Measurements from ENCODE around the gene SGCG.

The SGCG gene

DNA sequence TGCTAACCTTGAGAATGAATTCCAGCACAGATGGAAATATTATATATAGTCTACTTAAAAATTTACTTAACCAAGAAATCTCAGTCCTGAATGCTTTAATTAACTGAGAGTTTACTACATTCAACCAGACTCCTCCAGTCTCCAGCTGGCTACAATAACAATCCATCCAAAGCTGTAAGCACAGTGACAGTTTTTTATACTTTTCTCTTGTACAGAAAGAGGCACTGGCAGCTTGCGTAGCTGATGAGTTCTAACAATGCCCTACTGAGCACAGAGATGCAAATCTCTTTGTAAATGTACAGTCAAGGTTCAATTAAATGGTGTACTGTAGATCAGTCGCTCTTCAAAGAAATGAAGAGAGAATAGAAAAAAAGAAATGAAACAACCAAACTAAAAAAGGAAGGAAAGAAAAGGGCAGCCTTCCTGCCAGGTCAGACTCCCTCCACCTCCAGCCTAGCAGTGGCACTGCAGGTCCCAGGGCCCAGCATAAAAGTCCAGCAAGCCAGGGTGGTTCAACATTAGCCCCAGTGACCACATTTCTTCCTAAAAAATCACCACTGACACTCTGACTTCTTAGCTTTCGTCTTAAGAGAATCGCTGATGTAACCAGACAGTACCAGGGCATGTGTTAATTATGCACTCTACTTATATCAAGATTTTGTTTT, 164.3 kb downstream of the SGCG start:
- no peak for FAIRE-seq

DNA sequence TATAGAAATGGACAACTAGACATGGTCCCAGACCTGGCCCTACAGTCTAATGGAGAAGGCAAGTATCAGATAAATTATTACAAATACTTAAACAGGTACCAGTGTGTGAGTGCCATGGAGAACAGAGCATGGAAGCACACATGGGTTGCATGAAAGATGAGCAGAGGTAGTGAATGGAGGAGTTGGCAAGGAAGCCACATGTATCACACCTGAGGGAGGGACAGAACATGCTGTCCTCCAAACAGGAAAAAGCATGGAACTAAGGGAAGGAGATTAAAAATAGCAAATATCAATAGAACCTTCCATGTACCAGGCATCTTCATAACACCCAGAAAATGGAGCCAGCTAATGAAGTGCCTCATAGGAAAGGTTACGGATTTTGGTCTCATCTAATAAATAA, 166.8 kb downstream of the SGCG start:
- FAIRE-seq = no peak

DNA sequence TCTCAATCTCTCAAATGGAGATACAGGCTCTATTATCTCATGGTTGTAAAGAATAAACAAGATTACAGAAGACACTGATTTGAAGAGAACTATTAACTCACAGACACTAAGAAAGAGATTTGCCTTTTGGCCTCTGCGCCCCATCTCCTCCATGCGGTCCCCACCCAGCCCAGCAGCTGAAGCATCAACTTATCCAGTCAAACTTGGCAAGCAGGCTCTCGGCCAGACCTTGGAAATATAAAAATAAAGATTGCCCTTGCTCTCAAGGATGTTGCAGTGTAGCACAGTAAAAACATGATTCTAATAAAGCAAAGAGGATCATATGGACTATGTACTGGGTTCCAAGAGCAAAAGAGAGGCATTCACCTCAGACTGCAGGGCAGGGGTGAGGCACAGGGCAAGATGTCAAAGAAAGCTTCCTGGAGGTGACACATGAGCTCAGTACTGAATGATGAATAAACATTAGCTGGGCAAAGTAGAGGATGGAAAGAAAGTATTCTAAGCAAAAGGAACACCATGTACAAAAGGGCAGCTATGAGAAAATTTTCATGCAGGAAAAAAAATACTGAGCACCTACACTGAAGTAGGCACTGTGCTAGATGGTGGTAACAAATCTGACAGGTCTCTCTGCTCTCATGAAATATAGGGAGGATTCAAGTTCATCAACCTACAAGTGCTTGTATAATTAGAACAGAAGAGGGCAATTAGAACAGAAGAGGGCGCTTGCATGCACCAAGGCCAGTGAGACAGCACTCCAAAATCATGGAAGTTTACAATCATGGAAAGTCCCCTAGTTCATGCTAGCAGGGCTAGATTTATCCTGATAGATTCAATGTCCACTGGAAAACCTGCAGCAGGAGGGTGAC, 167.7 kb downstream of the SGCG start:
- FAIRE-seq = no peak

DNA sequence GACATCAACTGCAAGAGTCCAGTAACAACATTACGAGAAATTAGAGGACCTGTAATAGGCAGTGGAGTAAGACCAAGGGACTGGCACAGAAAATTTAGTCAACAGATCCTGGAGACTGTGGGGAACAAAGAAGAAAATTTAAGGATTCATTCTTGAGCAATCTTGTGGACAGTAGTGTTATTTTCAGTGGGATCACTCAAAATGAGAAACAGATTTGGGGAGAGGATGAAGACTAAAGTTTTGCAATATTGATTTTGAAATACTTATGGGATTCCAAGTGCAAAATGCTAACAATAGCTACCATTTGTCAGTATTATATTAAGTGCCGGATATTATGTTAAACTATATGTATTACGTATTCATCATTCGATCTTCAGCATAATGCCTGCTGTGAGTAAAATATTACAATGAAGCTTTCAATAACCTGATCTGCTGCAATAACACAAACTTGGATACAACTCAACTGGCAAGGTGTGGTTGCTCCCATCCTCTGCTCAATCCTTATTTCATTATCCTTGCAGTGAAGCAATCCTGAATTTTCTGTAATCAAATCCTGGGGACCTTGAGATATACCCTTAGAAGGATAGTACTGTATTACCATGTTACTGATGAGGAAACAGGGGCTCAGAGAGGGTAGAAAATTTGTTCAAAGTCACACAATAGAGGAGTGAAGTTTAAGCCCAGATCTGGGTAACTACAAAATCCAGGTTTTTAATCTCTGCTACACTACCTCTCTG, 168.6 kb downstream of the SGCG start:
- FAIRE-seq = no peak

DNA sequence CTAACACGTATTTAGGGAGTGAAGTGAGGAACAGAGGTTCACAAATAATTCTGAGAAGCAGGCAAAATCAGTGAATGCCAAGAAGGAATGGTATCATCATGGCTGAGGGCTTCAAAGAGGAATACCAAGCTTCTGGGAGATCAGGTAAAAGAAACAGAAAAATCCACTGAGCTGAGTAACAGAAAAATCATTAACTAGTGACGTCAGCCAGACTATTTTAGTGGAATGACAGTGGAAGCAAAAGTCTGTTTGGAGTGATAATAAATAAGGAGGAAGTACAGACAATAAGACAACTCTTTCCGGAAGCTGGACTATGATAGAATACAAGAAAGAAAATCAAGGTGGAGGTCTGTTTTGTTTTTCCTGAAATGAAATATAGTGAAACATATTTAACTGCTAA, 169.2 kb downstream of the SGCG start:
- FAIRE-seq = no peak

DNA sequence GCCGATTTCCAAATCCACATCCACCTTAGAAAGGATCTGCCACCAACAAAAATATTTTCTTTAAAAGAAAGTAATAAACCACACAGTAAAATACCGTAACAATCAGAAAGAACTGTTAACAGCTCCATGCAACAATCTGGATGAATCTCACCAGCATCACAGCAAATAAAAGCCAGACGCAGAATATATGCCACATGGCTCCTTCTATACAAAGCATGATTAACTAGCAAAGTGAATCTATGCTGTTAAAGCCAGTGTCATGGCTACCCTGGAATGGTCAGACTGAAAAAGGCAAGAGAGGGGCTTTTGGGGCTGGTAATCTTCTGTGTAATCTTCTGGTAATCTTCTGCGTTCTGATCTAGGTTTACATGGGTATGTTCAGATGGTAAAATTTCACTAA, 171.4 kb downstream of the SGCG start:
- FAIRE-seq = no peak

DNA sequence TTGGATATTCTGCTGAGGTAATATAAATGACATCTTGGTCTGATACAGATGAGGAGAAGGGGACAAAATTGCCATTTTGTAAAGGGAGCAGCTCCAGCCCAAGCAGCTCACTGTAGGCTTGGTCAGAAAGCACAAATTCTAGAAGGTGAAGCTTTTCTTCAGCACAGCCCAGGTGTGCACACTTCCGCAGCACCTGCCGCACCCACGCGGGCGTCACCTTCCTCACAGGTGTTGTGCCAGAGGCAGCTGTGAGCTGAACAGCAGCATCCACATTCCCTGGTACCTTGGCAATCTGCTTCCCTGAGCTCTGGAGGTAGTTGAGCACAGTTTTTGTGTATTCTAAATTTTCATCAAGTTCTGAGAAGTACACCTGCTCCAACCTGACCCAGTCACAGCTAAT, 173.7 kb downstream of the SGCG start:
- no peak for FAIRE-seq

DNA sequence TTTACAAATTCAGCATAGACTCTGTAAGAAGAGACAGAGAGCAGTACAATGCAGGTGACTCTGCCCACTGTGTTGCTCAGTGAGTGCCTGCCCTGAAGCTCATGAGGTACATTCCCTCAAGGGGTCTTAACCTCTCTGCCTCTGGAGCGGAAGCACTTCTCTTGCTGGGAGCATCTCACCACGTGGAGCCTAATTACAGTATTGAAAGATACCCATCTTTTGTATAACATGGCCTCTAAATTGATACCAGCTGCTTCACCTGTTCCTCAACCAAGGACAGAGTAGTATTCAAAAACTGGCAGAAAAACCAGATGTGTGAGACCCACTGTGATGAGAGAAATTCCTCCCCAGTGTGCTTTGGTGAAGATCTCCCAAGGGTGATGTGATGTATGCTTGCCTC, 175.6 kb downstream of the SGCG start:
- FAIRE-seq = no peak

DNA sequence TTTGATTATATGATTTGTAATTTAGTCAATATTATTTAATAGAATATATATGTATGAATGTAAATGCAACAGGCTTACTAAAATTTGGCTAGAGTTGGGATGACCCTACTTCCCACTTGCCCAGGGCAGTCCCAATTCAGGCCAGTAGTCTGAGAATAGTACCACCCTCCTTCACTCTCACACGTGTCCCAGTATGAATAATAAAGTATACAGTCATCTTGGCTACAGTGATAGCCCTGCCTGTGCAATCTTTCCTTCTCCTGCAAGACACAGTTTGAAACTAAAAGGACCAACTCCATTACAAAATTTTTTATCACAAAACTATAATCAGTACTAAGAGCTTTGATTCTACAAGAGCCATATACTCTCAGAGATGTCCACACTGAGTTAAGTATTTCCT, 176.6 kb downstream of the SGCG start:
- FAIRE-seq = no peak

DNA sequence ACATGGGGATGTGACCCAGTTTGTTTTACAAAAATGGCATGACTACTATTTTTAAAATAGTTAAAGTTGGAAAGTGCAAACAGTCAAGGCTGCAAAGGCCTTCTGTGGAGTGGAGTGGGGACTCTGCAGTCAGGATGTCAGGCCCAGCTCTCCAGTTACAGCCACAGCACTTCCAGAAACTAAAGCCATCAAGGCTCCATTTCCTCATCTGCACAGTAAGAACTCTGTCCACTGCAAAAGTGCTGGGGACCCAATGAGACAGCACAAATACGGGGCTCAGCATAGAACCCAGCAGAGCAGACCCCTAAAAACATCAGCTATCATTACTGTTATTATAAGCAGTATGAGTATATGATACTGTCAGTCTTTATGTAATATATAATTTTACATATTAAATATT, 179.1 kb downstream of the SGCG start:
- no peak for FAIRE-seq

DNA sequence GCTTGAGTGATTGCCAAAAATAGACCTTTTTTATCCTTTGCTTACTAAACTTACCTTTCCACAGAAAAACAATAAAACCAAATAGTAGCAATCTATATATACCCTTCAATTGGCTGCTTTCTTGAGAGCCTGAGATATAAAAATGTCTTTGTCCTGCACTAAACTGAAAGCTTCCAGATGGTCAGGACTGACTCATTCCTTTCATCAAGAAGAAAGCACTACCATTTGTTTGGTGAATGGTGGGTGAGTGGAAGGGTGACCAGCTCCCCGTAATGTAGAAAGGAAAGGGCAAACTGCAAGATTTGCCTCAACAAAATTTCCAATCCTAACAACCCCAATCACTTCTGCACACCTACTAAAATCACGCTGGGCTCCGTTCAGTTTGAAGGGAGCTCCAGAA, 184.9 kb downstream of the SGCG start:
- FAIRE-seq = no peak

DNA sequence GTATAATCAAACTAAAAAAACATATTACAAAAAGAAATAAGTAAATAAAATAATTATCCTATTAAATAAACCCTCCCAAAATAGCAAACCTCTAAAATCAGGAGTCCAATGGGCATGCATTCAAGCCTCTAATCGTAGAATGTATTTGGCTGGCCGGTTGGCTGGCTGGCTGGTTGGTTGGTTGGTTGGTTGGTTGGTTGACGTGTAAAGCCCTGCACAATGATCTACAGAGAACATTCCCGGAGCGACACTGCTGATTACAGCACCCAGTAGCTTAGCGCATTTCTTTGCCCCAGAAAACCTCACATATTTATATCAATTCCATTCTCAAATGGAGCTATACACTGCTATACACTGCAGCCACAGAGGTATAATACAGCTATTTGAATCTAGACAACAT, 187.1 kb downstream of the SGCG start:
- no peak for FAIRE-seq

DNA sequence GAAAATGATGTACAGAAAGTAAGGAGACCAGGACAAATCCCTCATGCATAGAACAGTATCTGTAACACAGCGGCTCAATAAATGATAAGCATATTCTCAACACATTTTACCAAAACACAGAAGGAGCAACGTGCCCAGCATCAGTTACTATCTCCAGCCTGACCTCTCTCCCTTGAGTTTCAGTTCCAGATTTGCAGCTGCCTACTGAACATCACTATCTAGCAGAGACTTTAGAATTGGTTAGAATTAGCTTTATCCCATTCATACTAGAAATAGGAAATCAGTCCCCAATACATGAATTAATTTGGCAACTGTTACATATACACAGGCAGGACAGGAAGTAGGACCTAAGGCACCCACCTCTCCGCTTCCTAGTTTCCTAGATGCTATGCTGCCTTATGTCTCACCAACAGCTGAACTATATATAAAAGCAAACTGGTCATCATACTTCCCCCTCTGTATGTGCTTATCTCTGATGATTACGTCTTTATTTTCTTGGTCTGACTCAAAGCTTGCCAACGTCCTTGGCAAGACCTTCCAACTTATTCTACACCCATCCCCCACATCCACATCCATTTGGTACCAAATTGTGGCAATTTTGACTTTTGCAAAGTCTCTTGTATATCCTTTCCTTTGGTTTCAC, 191.6 kb downstream of the SGCG start:
- no peak for FAIRE-seq
